Activated T-cell treated with anti-CD3 and anti-CD28 coated beads, Interleukin-2, amount 50 U/mL, for 4 hours (primary cell): Measurements from ENCODE around the gene TMPRSS11F. TPM values are rescaled to one million over a fixed set of nuclear protein-coding genes. Genes with fewer than 3 reads are reported as not detected.

Experiments
- ATAC-seq, 2 donors: fragments of 200-7000 bp; cut with Tn5 transposase; one replicate each; pipeline ENCODE4 v1.10.0; 2021
- DNase-seq: peaks from one replicate; pipeline ENCODE4 v3.0.0-alpha.2; 2020
- H3K27me3 Mint-ChIP-seq: one replicate; pipeline ENCODE4 v1.8.0; 2021; ENCODE audit warnings: low read depth, mixed read lengths
- H3K36me3 Mint-ChIP-seq: one replicate; pipeline ENCODE4 v1.8.0; 2022; ENCODE audit warnings: mixed read lengths; ENCODE audit not compliant: insufficient read depth
- H3K4me1 Mint-ChIP-seq: one replicate; pipeline ENCODE4 v1.8.0; 2021; ENCODE audit warnings: low read depth, mixed read lengths
- H3K4me3 Mint-ChIP-seq: one replicate; pipeline ENCODE4 v1.8.0; 2021; ENCODE audit warnings: mild to moderate bottlenecking, moderate library complexity, mixed read lengths
- H3K9me3 Mint-ChIP-seq: one replicate; pipeline ENCODE4 v1.8.0; 2021; ENCODE audit warnings: mixed read lengths
- total RNA-seq, 3 donors: library from RNA; stranded (reverse); gene quantifications; one replicate each; pipeline ENCODE4 v1.2.1, GENCODE V29; 2021

Gene TMPRSS11F
- total RNA-seq, 3 donors from 2014 or later, result not detected

GRCh38 chr4:68132342-68132741 is 2.7 kb upstream of the TMPRSS11F start:
- Mint-ChIP-seq H3K9me3 (peaks cover 14% of the 10 kb centered on the region), H3K27me3 (no peaks in the 10 kb centered on the region), H3K4me1 (no peaks in the 10 kb centered on the region), H3K4me3 (no peak overlapping the region), H3K36me3 (no peaks in the 10 kb centered on the region)
- DNase-seq, result no peak
- ATAC-seq, result no peak

GRCh38 chr4:68124262-68124661 is 5.4 kb downstream of the TMPRSS11F start:
- no peaks in the 10 kb centered on the region for H3K4me1 Mint-ChIP-seq
- H3K4me3 Mint-ChIP-seq, result no peak overlapping the region
- DNase-seq (no peak), ATAC-seq (no peak)
- H3K36me3 Mint-ChIP-seq, result no peaks in the 10 kb centered on the region
- no peaks in the 10 kb centered on the region for H3K27me3 Mint-ChIP-seq
- no peaks in the 10 kb centered on the region for H3K9me3 Mint-ChIP-seq

- ATAC-seq (no peak), DNase-seq (no peak)
- Mint-ChIP-seq H3K27me3 (no peaks in the 10 kb centered on the region), H3K36me3 (no peaks in the 10 kb centered on the region), H3K9me3 (no peaks in the 10 kb centered on the region), H3K4me1 (no peaks in the 10 kb centered on the region), H3K4me3 (no peak overlapping the region)
Measured at GRCh38 chr4:68123525-68123924, 6.1 kb downstream of the TMPRSS11F start.

- no peaks in the 10 kb centered on the region for H3K36me3 Mint-ChIP-seq
- no peak for ATAC-seq
- no peaks in the 10 kb centered on the region for H3K9me3 Mint-ChIP-seq
- no peaks in the 10 kb centered on the region for H3K27me3 Mint-ChIP-seq
- DNase-seq, result no peak
- no peaks in the 10 kb centered on the region for H3K4me1 Mint-ChIP-seq
- no peak overlapping the region for H3K4me3 Mint-ChIP-seq
Measured at GRCh38 chr4:68119921-68120320, 9.7 kb downstream of the TMPRSS11F start.

DNA sequence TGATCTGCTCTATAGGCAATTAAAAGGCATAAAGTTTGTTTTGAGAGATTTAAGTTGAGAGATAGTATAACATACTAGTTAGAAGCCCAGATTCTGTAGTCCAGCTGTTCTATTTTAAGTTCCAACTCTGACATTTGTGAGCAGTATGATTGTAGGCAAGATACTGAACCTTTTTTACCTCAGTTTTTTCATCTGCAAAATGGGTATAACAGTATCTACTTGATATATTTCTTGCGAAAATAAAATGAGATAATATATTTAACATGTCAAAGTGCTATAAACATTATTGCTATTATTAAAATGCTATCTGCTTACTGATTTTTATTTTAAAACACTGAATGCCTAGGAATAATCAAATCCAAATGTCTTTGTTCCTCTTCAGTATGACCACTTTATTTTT is 19.2 kb downstream of the TMPRSS11F start:
- Mint-ChIP-seq H3K4me3 (no peak overlapping the region), H3K27me3 (peaks cover 9% of the 10 kb centered on the region), H3K36me3 (no peaks in the 10 kb centered on the region), H3K9me3 (peaks cover 4% of the 10 kb centered on the region), H3K4me1 (no peaks in the 10 kb centered on the region)
- DNase-seq, result no peak
- no peak for ATAC-seq

DNA sequence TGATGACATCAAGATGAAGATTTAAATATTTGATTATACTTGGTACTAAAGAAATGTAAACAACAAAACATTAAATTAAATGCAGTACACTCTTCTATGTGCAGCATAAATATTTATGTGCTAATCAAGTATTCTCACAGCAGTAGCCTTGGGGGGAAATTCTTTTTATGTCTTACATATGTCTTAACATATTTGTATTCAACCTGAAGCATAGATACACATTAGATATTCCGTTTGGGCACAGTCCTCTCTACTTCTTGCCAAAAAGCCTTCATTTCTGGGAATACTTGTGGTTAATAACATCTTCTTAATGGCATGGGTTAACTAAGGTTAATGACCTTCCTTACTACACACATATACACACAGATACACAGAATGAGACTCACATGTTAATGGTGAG is 19.8 kb downstream of the TMPRSS11F start:
- no peak for ATAC-seq
- no peak for DNase-seq
- no peaks in the 10 kb centered on the region for H3K4me1 Mint-ChIP-seq
- H3K36me3 Mint-ChIP-seq, result no peaks in the 10 kb centered on the region
- no peak overlapping the region for H3K4me3 Mint-ChIP-seq
- peaks cover 4% of the 10 kb centered on the region for H3K9me3 Mint-ChIP-seq
- peaks cover 9% of the 10 kb centered on the region for H3K27me3 Mint-ChIP-seq

- DNase-seq, result no peak
- Mint-ChIP-seq H3K4me1 (no peaks in the 10 kb centered on the region), H3K36me3 (no peaks in the 10 kb centered on the region), H3K4me3 (no peak overlapping the region), H3K27me3 (no peaks in the 10 kb centered on the region), H3K9me3 (peaks cover 20% of the 10 kb centered on the region)
- no peak for ATAC-seq
Measured at GRCh38 chr4:68082758-68083157, 46.9 kb downstream of the TMPRSS11F start.

- no peaks in the 10 kb centered on the region for H3K27me3 Mint-ChIP-seq
- H3K9me3 Mint-ChIP-seq, result no peaks in the 10 kb centered on the region
- ATAC-seq (no peak), DNase-seq (no peak)
- no peaks in the 10 kb centered on the region for H3K36me3 Mint-ChIP-seq
- H3K4me1 Mint-ChIP-seq, result no peaks in the 10 kb centered on the region
- H3K4me3 Mint-ChIP-seq, result no peak overlapping the region
Measured at GRCh38 chr4:68079928-68080327, 49.7 kb downstream of the TMPRSS11F start.

DNA sequence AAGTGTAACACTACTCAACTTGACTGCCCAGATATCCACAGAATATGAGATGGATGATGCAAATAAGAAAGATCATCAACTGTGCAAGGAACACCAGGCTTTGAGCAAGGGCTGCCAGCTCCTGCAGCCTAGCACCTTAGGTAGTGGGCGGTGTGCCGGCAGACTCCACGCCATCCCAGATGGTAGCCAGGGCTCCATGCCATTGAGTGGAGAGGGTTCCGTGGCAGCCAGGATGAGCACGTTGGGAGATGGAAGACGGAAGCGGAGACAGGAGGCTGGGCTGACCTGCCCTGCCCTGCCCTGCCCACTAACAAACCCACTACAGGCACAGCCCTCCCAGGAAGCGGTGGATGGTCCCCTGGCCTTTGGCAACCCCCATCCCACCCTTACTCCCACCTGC is 51.9 kb downstream of the TMPRSS11F start:
- ATAC-seq, result no peak
- H3K4me3 Mint-ChIP-seq, result no peak overlapping the region
- no peak for DNase-seq
- no peaks in the 10 kb centered on the region for H3K36me3 Mint-ChIP-seq
- no peaks in the 10 kb centered on the region for H3K4me1 Mint-ChIP-seq
- H3K27me3 Mint-ChIP-seq, result no peaks in the 10 kb centered on the region
- H3K9me3 Mint-ChIP-seq, result no peaks in the 10 kb centered on the region

GRCh38 chr4:68077301-68077700 is 52.4 kb downstream of the TMPRSS11F start:
- Mint-ChIP-seq H3K27me3 (no peaks in the 10 kb centered on the region), H3K9me3 (no peaks in the 10 kb centered on the region), H3K4me3 (no peak overlapping the region), H3K4me1 (no peaks in the 10 kb centered on the region), H3K36me3 (no peaks in the 10 kb centered on the region)
- ATAC-seq (no peak), DNase-seq (no peak)

DNA sequence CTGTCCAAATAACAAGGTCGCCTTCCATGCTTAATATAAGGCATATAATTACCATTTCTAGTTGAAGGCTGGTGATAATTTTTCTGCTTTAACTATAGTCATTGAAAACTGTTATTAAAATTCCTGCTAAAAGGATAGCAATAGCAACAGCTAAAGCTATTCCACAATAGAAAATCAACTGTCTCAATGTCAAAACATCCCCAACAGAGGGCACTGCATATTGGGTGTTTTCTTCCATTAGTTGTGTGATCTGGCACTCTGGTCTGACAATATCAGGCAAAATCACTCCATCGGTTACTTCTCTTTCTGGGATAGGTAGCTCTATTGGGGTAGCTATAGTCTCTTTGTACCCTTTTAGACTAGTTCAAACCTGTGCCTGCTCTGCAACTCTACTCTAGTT is 53.5 kb downstream of the TMPRSS11F start:
- Mint-ChIP-seq H3K4me1 (no peaks in the 10 kb centered on the region), H3K9me3 (no peaks in the 10 kb centered on the region), H3K36me3 (no peaks in the 10 kb centered on the region), H3K27me3 (no peaks in the 10 kb centered on the region), H3K4me3 (no peak overlapping the region)
- DNase-seq (no peak), ATAC-seq (no peak)

DNA sequence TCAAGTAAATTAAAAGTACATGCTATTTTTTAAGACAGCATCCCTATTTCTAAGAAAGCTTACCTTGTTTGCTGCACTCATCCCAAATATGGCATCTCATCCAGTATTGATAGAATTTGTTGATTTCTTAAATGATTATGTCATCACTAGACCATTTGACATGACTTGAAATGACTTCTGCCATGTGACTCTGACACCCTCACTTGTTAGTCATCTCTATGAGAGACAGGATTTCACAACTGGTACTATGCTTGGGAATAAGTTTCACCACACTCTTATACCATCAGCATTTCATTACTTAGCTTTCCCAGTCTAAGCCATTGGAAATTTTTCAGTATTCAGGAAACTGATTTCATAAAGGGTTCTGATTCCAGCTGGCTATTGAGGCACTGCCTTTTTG is 55.3 kb downstream of the TMPRSS11F start:
- ATAC-seq (no peak), DNase-seq (no peak)
- Mint-ChIP-seq H3K4me1 (no peaks in the 10 kb centered on the region), H3K27me3 (no peaks in the 10 kb centered on the region), H3K4me3 (no peak overlapping the region), H3K36me3 (no peaks in the 10 kb centered on the region), H3K9me3 (no peaks in the 10 kb centered on the region)

DNA sequence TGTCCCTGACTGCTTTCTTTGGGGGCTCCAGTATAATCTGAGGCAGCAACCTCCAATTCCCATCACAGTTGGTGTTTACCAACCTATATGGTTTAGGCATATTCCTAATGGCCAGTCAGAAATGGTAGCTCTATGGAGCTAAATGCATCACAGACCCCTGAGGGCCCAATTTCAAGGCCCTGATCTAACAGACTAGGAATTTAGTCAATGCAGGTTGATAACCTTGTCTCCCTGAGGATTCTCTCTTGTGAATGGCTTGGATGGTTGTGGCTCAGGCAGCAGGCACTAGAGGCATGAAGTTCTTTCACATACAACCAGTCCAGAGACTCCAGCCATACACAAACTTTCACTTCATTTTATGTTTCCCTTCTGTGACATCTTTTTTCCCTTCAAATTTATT is 59.4 kb downstream of the TMPRSS11F start:
- DNase-seq (no peak), ATAC-seq (no peak)
- Mint-ChIP-seq H3K9me3 (no peaks in the 10 kb centered on the region), H3K4me3 (no peak overlapping the region), H3K36me3 (no peaks in the 10 kb centered on the region), H3K27me3 (no peaks in the 10 kb centered on the region), H3K4me1 (no peaks in the 10 kb centered on the region)

DNA sequence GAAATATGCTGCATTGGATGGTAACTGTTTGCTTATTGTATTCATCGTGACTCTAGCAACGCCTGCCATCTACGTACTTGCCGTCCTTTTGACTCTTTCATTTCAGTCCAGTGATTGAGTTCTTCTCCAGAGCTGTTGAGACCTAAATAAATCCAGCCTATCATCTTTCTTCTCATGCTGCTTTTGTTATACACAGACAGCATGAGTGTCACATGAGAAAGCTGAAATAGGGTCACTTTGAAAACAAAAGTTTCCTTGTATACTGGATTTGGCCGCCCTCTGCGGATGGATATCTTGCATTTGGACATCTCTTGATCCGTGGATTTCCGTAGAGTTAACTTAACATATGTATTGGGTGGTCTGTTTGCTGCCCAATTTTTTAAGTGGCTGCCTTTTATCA is 67.2 kb downstream of the TMPRSS11F start:
- no peaks in the 10 kb centered on the region for H3K9me3 Mint-ChIP-seq
- no peak for ATAC-seq

GRCh38 chr4:68038272-68038671 is 91.4 kb downstream of the TMPRSS11F start:
- no peak overlapping the region for H3K4me3 Mint-ChIP-seq
- no peak for ATAC-seq

More for the DNA sequence above, 67.2 kb downstream of the TMPRSS11F start:
- H3K4me1 Mint-ChIP-seq, result no peaks in the 10 kb centered on the region
- no peaks in the 10 kb centered on the region for H3K36me3 Mint-ChIP-seq
- no peak for DNase-seq
- no peaks in the 10 kb centered on the region for H3K27me3 Mint-ChIP-seq
- no peak overlapping the region for H3K4me3 Mint-ChIP-seq

GRCh38 chr4:68021185-68021584 is 108.5 kb downstream of the TMPRSS11F start:
- H3K27me3 Mint-ChIP-seq, result no peaks in the 10 kb centered on the region
- no peak for ATAC-seq
- DNase-seq, result no peak

More at GRCh38 chr4:68038272-68038671, 91.4 kb downstream of the TMPRSS11F start:
- Mint-ChIP-seq H3K4me1 (no peaks in the 10 kb centered on the region), H3K9me3 (no peaks in the 10 kb centered on the region), H3K36me3 (no peaks in the 10 kb centered on the region), H3K27me3 (no peaks in the 10 kb centered on the region)
- DNase-seq, result no peak

More at GRCh38 chr4:68021185-68021584, 108.5 kb downstream of the TMPRSS11F start:
- Mint-ChIP-seq H3K4me1 (no peaks in the 10 kb centered on the region), H3K4me3 (no peak overlapping the region), H3K9me3 (no peaks in the 10 kb centered on the region), H3K36me3 (no peaks in the 10 kb centered on the region)
